ENCODE measurements around the gene MGLL. TPM values are rescaled to one million over a fixed set of nuclear protein-coding genes. Genes with fewer than 3 reads are reported as not detected.
A peak's percentile ranks its signal among the peaks of the same experiment; 100 is the strongest.

Gene MGLL
- total RNA-seq, 4 donors from 2014 or later, result 36.7 to 146 (median 73.5) TPM

DNA sequence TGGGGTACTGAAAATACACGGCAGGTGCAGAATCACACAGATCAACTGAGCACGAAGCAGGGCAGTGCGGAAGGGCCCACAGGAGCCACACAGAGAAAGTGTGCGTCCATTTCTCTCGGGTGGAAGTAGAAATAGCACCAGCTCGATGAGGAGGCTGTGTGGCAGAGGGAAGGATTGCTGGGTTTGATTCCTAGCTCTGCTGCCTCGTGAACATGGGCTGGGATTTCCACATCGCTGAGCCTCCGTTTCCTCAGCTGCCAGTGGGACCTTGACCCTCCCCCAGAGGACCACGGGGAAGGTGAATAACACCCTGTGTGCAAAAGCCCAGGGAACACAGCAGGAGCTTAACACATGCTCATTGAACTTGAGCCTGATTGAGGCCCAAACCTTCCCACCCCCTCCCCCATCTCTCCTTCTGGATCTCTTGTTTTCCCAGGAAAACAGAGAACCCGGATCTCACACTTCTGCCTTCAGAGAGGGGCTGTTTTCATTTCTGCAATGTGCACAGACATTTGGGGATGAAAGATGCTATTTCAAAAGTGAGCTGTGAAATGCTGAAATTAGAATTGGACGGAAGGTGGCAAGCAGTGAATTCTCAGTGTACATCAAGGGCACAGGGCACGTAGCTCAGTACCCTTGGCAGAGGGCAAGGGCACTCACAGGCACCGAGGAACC, 111.2 kb downstream of the MGLL start:
- Histone ChIP-seq H3K36me3 (peaks cover 0 to 77% (median 0%) of the 10 kb centered on the region in 3 donors), H3K27ac (peak overlapping the region in 1 of 4 donors; percentile 57)
- no peak for DNase-seq

DNA sequence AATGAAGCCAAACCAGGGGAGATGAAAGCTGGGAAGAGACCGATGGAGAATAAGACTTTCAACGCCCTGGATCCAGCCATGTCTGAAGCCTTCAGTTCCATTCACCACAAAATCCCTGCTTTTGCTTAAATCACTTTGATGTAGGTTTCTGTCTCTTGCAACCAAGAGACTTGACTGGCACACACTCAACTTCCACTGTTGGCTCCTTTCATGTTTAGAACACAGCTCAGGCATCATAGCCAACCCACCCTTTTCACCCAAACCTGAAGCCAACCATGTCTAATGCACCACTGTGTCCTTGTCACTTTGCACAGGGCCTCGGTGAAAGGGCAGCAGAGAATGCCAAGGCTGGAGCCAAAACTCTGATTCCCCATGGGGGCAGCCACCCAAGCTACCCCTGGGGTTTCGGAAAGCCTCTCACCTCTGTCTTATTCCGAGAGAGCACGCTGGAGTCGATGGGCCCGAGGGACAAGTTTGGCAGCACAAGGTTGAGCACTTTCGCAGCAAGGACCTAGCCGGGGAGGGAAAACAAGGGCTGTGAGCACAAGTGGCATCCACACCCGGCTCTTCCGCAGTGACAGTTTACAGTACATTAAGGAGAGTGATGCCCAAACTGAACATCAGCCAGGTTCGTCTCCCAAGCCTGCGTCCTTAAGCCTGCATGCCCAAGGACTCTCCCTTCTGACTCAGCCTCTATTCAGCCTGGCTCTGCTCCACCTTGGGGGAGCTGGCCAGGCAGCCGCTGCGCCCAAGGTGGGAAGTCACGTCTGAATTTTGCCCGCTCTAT, 112.0 kb downstream of the MGLL start:
- peak overlapping the region in 2 of 4 donors; percentile 23 to 57 for H3K27ac ChIP-seq
- no peak for TF ChIP-seq POLR2A (IDR thresholded peaks at IDR 0.05)
- TF ChIP-seq, protein P1, sequence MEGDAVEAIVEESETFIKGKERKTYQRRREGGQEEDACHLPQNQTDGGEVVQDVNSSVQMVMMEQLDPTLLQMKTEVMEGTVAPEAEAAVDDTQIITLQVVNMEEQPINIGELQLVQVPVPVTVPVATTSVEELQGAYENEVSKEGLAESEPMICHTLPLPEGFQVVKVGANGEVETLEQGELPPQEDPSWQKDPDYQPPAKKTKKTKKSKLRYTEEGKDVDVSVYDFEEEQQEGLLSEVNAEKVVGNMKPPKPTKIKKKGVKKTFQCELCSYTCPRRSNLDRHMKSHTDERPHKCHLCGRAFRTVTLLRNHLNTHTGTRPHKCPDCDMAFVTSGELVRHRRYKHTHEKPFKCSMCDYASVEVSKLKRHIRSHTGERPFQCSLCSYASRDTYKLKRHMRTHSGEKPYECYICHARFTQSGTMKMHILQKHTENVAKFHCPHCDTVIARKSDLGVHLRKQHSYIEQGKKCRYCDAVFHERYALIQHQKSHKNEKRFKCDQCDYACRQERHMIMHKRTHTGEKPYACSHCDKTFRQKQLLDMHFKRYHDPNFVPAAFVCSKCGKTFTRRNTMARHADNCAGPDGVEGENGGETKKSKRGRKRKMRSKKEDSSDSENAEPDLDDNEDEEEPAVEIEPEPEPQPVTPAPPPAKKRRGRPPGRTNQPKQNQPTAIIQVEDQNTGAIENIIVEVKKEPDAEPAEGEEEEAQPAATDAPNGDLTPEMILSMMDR (IDR thresholded peaks at IDR 0.05), result no peak

More for the DNA sequence above, 111.2 kb downstream of the MGLL start:
- Histone ChIP-seq H3K4me1 (peaks cover 0 to 48% (median 17%) of the 10 kb centered on the region in 3 donors), H3K9me3 (no peaks in the 10 kb centered on the region), H3K4me3 (no peak overlapping the region), H3K27me3 (no peaks in the 10 kb centered on the region)
- no peak for TF ChIP-seq POLR2A (IDR thresholded peaks at IDR 0.05)
- TF ChIP-seq, protein P1 (IDR thresholded peaks at IDR 0.05), result no peak
- intact Hi-C loops (cut with DNase I), result no loop called here
- 77 to 85% methylated on average over 11 to 13 of the region's 14 CpGs for WGBS, 2 donors

DNA sequence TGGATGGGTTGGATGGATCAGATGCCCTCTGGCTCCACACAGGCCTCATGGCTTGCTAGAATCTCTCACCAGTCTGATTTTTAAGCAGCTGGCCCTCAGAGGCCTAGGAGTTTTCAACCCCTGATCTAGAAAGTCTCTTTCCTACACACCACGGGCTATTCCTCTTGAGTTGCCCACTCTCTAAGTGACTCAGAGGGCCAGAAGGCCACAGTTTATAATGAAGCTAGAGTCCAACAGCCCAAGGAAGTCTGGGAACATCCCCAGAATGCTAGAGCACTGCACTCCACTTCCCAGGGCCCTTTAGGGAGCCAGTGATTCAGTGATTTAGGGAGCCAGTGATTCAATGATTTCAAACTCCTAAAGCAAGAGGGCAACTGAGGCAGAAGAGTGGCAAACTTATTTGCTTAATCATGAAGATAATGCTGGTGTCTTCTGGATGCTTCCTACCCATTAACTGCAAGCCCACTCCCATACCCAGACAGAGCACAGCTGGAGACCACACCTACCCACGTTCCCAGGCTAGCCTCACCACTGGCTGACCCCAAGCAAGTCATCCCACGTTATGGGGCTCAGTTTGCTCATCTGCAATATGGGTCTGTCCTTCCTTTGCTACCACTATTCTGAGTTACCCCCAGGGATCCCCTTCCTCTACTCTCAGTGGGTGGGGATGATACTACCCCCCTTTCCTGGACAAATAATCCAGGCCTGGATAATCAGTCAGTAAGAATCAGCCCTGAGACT, 112.8 kb downstream of the MGLL start:
- Histone ChIP-seq H3K4me1 (peaks cover 0 to 48% (median 17%) of the 10 kb centered on the region in 3 donors), H3K9me3 (no peaks in the 10 kb centered on the region), H3K36me3 (peaks cover 0 to 80% (median 0%) of the 10 kb centered on the region in 3 donors), H3K27ac (peak overlapping the region in 2 of 4 donors; percentile 23 to 54), H3K4me3 (no peak overlapping the region), H3K27me3 (no peaks in the 10 kb centered on the region)
- no peak for DNase-seq
- TF ChIP-seq POLR2A (IDR thresholded peaks at IDR 0.05), result no peak
- TF ChIP-seq, protein P1 (IDR thresholded peaks at IDR 0.05), result no peak
- intact Hi-C loops (cut with DNase I), result loop anchor here (10.0 kb wide), 1 partner anchor 115 kb away; the partner anchor contains the start of gene MGLL
- 67 to 75% methylated on average over 3 of the region's 3 CpGs for WGBS, 2 donors

More for the DNA sequence above, 112.0 kb downstream of the MGLL start:
- intact Hi-C loops (cut with DNase I), result no loop called here
- Histone ChIP-seq H3K9me3 (no peaks in the 10 kb centered on the region), H3K4me1 (peaks cover 0 to 48% (median 17%) of the 10 kb centered on the region in 3 donors), H3K4me3 (no peak overlapping the region), H3K36me3 (peaks cover 0 to 78% (median 0%) of the 10 kb centered on the region in 3 donors), H3K27me3 (no peaks in the 10 kb centered on the region)
- 43 to 47% methylated on average over 6 to 15 of the region's 18 CpGs for WGBS, 2 donors
- DNase-seq, result no peak

DNA sequence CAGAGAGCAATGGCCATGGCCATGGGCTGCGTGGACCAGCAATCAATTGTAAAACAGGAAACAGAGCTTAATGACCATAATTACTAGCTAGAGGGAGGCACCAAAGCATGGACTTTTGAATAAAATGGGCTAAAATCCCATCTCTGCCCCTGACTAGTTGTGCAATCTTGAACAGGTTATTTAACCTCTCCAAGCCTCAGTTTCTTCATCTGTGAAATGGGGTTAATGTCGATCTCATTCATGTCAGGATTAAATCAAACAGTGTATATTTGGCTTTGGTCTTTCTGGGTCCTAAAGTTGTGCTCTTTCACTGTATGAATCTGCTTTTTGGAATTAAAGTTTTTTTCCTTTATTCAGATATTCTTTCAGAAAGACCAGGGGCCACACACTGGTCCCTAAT, 113.5 kb downstream of the MGLL start:
- DNase-seq, result no peak
- intact Hi-C loops (cut with DNase I), result loop anchor here (10.0 kb wide), 1 partner anchor 116 kb away; the partner anchor contains the start of gene MGLL
- Histone ChIP-seq H3K27ac (peak overlapping the region in 3 of 4 donors; percentile 46 to 64 (median 54)), H3K9me3 (no peaks in the 10 kb centered on the region), H3K36me3 (peaks cover 0 to 80% (median 0%) of the 10 kb centered on the region in 3 donors), H3K4me3 (no peak overlapping the region), H3K4me1 (peaks cover 0 to 47% (median 17%) of the 10 kb centered on the region in 3 donors), H3K27me3 (no peaks in the 10 kb centered on the region)
- TF ChIP-seq, protein P1 (IDR thresholded peaks at IDR 0.05), result no peak
- TF ChIP-seq POLR2A (IDR thresholded peaks at IDR 0.05), result no peak
- 91 to 96% methylated on average over 1 to 2 of the region's 2 CpGs for WGBS, 2 donors

Measured in esophagus squamous epithelium (tissue), 5 donors.